HCEC 1CT (cell line): ENCODE data around the gene MBNL1.

Experiments
- DNase-seq: peaks from one replicate; pipeline ENCODE4 v3.0.0-alpha.2; 2017

Gene MBNL1

DNA sequence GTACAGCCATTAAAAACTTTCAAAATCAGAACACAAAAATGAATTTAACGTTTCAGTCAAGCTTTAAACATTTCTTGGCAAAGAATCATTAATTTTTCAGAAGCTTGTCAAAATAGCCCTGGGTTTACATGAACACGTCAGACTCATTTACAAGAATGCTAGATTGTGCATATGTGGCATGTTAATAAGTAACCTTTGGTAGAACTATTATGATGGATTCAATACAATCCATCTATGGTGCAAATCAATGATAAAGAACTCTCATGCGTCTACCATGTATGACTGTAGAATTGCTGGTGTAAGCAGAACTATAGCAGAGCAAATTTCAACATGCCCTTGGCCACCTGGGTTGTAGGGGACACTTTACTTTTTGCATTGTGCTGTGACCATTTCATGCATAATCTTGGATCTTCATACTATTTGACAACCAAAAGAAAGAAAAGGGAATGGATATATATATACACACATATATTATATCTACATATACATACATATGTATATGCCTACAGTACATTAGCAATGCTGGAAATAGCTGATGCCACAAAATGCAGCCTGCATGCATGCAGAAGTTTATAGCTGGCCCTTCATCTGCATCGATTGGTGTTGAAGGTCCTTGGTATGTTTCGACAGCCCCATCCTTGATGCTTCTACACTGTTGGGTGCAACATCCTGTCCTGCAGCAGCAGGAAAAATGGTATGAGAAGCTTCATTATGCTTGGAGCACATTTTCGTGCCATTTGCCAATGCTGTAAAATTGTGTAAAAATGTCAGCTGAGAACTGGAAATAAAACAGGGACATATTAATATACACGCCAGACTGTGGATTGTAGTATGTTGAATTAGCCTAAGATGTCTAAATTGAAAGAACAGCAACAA lies 189.0 kb downstream of the MBNL1 start:
- no peak for DNase-seq

DNA sequence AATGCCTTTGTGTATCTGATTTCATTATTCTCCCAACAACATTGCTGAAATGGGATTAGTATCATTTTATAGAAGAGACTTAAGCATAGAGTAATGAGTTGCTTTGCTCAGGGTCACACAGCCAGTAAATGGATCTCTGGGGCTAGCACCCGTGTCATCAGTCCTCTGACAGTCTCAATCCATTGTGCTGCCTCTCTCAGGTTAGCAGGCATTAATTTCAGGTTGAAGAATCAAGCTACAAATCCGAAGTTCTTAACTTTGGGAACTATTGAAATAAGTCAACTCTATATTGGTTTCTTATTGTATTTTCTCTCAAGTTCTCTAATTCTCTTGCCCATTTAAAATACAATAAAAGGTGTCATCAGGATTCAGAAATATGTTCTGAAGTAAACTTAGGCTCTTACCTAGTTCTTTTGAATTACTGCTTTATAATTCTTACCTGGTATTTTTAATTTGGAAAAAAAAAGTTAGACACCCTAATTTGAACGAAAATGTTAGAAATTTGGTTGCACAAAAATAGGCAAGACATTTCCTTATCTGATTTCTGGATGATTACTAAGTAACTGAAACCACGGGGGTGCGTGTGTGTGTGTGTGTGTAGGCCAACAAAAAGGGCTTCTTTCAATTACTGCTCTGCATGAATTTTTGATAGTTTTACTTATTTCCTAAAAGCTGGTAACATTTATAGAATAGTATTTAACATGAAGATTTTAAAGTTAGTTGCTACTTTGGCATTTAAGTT lies 189.8 kb downstream of the MBNL1 start:
- no peak for DNase-seq

- DNase-seq: no peak
These were observed 190.4 kb downstream of the MBNL1 start for GRCh38 chr3:152459118-152459515.

GRCh38 chr3:152459572-152459971 lies 190.8 kb downstream of the MBNL1 start:
- DNase-seq: no peak

DNA sequence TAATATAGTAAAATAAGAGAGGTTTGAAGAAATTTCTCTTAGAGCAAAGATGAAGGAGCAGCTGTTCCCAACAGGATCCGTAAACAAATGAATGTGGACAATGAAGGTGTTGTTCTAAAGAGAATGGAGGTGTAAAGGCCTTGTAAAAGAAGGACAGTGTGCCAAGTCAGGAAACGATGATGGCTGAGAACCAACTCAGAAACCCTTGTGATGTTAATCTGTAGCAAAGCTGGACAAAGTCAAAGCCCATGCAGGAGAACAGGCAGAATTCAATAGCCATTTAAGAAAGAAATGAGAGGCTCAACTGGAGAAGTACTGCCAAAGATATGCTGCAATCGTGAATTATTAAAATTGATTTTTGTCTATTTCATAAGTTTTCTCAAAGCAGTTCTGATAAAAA lies 192.2 kb downstream of the MBNL1 start:
- no peak for DNase-seq

- peak; percentile 13 for DNase-seq
These were observed 192.7 kb downstream of the MBNL1 start for GRCh38 chr3:152461460-152461859.

- peak; percentile 81 for DNase-seq
These were observed 198.1 kb downstream of the MBNL1 start for GRCh38 chr3:152466784-152467183.

DNA sequence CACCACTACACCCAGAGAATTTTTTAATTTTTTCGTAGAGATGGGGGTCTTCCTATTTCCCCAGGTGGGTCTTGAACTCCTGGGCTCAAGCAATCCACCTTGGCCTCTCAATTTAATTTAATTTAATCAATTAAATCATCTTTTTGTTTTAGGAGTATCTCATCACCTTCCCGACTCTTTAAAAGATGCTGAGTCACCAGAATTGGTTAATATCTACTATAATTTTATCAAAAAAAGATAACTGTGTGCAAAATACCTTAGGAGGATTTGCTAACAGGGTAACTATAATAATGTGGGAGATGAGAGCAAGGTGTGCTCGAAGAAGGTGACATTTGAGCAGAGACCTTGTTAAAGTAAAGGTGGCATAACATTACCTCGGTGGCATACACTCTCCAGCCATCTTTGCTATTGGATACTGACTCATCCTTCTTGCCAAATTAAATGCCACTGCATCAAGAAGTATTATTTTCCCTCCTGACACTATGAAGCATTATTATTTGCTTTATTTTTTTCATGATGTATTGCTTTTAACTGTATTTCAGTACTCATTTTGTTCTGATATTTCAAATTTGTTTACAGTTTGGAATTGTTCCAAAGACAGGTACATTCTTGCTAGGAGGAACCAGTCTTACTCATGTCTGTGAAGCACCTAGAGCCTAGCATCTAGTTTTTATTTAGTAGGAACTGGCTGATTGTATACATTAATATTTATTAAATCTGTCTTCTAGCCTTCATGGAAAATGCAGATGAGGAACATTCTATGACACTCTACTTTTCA lies 200.7 kb downstream of the MBNL1 start:
- DNase-seq: no peak

GRCh38 chr3:152470095-152470494 lies 201.4 kb downstream of the MBNL1 start:
- no peak for DNase-seq

DNA sequence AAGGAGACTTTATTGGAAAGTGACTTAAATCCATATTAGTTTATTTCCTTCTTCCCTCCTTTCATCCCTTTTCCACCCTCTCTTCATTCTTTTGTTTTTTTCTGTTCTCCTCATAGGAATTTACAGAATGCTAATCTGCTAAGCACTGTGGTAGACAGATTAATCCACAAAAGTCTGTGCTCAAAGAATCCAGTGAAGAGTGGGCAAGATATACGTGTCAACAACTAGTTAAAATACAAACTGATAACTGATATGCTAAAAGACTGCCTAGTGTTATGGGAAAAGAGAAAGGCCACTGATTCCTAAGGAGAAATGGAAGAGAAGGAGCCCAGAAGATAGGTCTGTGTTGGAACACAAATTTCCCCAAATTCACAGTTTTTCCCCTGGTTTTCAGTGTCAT lies 202.2 kb downstream of the MBNL1 start:
- no peak for DNase-seq

DNA sequence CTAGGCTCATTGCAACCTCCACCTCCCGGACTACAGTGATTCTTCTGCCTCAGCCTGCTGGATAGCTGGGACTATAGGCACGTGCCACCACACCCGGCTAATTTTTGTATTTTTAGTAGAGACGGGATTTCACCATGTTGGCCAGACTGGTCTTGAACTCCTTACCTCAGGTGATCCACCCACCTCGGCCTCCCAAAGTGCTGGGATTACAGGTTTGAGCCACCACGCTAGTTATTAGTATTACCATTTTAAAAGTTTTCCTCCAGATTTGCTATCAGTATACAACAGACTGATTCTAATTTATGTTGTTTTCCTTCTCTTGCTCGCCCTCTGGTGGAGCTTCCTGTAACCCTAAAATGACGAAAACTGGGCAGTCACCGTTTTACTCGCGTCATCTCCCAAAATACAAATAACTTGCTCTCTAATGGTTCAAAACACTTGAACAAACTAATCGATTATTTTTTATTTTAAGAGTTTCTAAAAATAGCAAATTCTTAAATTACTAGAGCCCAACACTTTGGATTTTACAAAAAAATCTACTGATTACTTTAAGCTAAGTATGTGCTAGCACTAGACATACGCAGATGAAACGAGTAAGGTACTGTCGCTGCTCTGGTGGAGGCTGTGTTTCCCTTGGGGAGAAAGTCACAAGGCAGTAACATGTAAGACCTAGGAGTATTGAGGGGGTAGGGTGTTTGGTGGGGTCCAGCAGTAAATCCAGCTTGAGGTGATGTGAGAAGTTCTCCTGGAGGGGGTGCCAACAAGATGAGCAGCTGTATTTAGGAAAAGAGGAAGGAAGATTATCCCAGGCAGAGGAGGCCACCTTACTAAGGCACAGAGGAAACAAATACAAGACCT lies 203.3 kb downstream of the MBNL1 start:
- peak; percentile 57 for DNase-seq

- DNase-seq: no peak
These were observed 203.9 kb downstream of the MBNL1 start for GRCh38 chr3:152472672-152472954.

- peak; percentile 57 for DNase-seq
These were observed 205.9 kb downstream of the MBNL1 start for GRCh38 chr3:152474585-152474984.

- DNase-seq: no peak
These were observed 208.7 kb downstream of the MBNL1 start for GRCh38 chr3:152477422-152477821.

DNA sequence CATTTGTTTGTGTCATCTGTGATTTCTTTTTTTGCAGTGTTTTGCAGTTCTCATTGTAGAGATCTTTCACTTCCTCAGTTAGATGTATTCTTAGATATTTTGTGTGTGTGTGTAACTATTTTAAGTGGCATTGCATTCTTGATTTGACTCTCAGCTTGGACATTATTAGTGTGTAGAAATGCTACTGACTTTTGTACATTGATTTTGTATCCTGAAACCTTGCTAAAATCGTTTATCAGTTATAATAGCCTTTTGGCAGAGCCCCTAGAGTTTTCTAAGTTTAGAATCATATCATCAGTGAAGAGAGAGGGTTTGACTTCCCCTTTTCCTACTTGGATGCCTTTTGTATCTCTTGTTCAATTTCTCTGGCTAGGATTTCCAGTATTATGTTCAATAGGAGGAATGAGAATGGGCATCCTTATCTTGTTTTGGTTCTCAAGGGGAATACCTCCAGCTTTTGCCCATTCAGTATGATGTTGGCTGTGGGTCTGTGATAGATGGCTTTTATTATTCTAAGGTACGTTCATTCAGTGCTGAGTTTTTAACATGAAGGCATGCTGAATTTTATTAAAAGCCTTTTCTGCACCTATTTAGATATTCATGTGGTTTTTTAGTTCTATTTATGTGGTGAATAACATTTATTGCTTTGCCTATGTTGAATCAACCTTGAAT lies 211.7 kb downstream of the MBNL1 start:
- DNase-seq: no peak

GRCh38 chr3:152486364-152486763 lies 217.6 kb downstream of the MBNL1 start:
- DNase-seq: no peak

DNA sequence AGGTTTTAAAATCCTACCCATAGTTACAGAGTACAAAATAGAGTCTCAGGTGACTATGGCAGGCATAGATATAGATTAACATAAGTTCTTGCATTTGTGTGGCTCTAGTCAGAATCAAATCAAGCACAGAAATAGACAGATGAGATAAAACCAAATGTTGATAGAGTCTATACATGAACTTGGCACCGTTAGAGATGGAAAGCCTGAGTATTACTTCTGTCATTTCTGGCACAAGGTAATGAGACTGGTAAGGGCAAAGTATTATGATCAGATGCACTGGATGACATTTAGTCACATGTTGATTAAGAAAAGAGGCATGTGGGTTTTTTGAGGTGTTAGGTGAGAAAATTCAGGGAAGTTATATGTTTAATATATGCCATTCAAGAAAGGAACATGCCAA lies 219.7 kb downstream of the MBNL1 start:
- no peak for DNase-seq

DNA sequence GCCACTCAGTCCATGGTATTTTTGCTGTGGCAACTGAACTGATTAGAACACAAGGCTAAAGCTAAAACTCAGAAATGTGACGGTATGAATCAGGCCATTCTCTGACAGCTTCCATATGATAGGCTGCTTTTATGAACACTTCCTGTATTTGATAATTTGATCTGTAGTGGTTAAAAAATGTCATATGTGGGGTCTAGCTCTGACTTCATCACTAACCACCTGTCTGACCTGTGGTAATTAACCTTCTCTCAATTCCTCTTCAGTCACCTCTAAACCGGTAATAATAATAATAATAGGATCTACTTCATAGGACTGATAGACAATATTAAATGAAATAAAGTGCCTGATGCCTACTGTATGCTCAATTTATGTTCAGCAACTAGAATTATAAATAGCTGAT lies 223.2 kb downstream of the MBNL1 start:
- DNase-seq: no peak

GRCh38 chr3:152496286-152496685 lies 227.6 kb downstream of the MBNL1 start:
- no peak for DNase-seq

DNA sequence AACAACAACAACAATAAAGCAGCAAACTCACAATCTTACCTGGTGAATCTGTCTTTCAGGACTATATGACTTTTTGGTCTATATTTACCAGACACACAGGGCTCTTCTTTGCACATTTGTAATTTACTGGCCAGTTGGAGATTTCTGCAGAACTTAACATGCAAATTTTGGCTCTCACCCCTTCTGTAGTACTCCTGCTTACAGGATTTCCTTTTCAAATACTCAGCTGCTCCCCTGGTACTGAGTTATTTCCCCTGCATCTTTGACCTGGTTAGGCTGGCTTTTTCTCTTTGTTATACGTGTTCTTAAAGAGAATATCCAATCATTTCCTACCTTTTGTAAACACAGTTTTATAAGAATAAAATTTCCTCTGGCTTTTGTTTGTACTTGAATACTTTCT lies 228.0 kb downstream of the MBNL1 start:
- DNase-seq: no peak

DNA sequence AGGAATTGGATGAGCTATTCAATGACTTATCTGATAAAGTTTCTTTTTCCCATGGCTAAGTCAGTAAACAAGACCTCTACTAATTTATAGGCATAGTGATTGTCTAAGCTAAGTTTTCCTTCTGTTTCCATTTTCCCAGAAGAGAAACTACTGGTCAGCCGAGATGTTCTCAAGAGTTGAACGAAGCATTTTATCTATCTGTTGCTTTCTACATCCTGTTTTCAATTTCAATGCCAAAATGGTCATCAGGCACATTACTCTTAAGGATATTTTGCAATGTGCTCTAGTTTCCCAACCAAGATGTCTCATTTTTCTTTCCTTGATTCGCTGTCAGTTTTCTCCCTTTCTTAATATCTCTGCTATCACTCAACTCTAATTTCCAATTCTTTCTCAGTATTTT lies 228.7 kb downstream of the MBNL1 start:
- DNase-seq: peak; percentile 33

- DNase-seq: no peak
These were observed 229.2 kb downstream of the MBNL1 start for GRCh38 chr3:152497890-152498289.
